T-helper 1 cell (primary cell): ENCODE measurements around the gene ARL17B.
"Not testable (repeated sequence)": the region's sequence is repeated elsewhere in the genome, so short reads cannot be mapped to it uniquely, and the experiment has no call there.

Experiments
- DNase-seq, 5 donors: peaks; one replicate each; pipeline ENCODE4 v3.0.0-alpha.2; 2012 to 2020

The ARL17B gene

GRCh38 chr17:46287587-46287986 is 74.0 kb downstream of the ARL17B start:
- DNase-seq: not testable (repeated sequence)

- DNase-seq: peak in 4 of 5 donors; percentile 54 to 73 (median 68)
These were observed 74.8 kb downstream of the ARL17B start for GRCh38 chr17:46286764-46287221.

- DNase-seq: not testable (repeated sequence)
These were observed 76.1 kb downstream of the ARL17B start for GRCh38 chr17:46285500-46285899.

- not testable (repeated sequence) for DNase-seq
These were observed 77.1 kb downstream of the ARL17B start for GRCh38 chr17:46284467-46284866.

GRCh38 chr17:46282635-46283034 is 78.9 kb downstream of the ARL17B start:
- not testable (repeated sequence) for DNase-seq

GRCh38 chr17:46281336-46281735 is 80.2 kb downstream of the ARL17B start:
- DNase-seq: not testable (repeated sequence)

- DNase-seq: not testable (repeated sequence)
These were observed 84.7 kb downstream of the ARL17B start for GRCh38 chr17:46276728-46277479.

- DNase-seq: no peak
These were observed 87.3 kb downstream of the ARL17B start for GRCh38 chr17:46274238-46274637.

GRCh38 chr17:46273541-46274236 is 87.9 kb downstream of the ARL17B start:
- DNase-seq: no peak

GRCh38 chr17:46270032-46270431 is 91.5 kb downstream of the ARL17B start:
- DNase-seq: no peak

GRCh38 chr17:46266656-46267544 is 94.7 kb downstream of the ARL17B start:
- DNase-seq: peak; percentile 74 to 85 (median 79)

GRCh38 chr17:46266063-46266655 is 95.4 kb downstream of the ARL17B start:
- not testable (repeated sequence) for DNase-seq

- peak in 3 of 5 donors; percentile 14 to 23 (median 21) for DNase-seq
These were observed 96.9 kb downstream of the ARL17B start for GRCh38 chr17:46264456-46265198.

- DNase-seq: no peak
These were observed 99.3 kb downstream of the ARL17B start for GRCh38 chr17:46262271-46262670.

- peak in 1 of 5 donors; percentile 15 for DNase-seq
These were observed 101.5 kb downstream of the ARL17B start for GRCh38 chr17:46259845-46260661.

GRCh38 chr17:46256369-46256768 is 105.2 kb downstream of the ARL17B start:
- DNase-seq: not testable (repeated sequence)

- DNase-seq: not testable (repeated sequence)
These were observed 107.4 kb downstream of the ARL17B start for GRCh38 chr17:46254215-46254614.

GRCh38 chr17:46253722-46254121 is 107.8 kb downstream of the ARL17B start:
- peak; percentile 56 to 75 (median 69) for DNase-seq

GRCh38 chr17:46252804-46253203 is 108.8 kb downstream of the ARL17B start:
- DNase-seq: not testable (repeated sequence)

- DNase-seq: not testable (repeated sequence)
These were observed 112.4 kb downstream of the ARL17B start for GRCh38 chr17:46249153-46249552.
